ENCODE results near the gene STH.

The STH gene

GRCh38 chr17:46044989-46045388, 45.9 kb downstream of the STH start:
- H3K4me1 ChIP-seq (ENCODE audit: control insufficient read depth, insufficient read depth, low read length, unreplicated experiment): peaks cover 4% of the 10 kb centered on the region
- no peak overlapping the region for H2AFZ ChIP-seq (ENCODE audit: low read length, unreplicated experiment)
- peaks cover 28% of the 10 kb centered on the region for H3K36me3 ChIP-seq (ENCODE audit: insufficient read depth, low read length)
- peaks cover 14% of the 10 kb centered on the region for H3K79me2 ChIP-seq (ENCODE audit: control insufficient read depth, insufficient read depth, low read length, unreplicated experiment)
- H3K27me3 ChIP-seq (ENCODE audit: insufficient read depth, low read length): no peaks in the 10 kb centered on the region
- no peak overlapping the region for H3K27ac ChIP-seq (ENCODE audit: low read depth, low read length)
- H3K4me3 ChIP-seq (ENCODE audit: low read depth, low read length): no peak overlapping the region

GRCh38 chr17:46045639-46046038, 46.6 kb downstream of the STH start:
- Histone ChIP-seq H3K27ac (ENCODE audit: low read depth, low read length) (no peak overlapping the region), H3K4me1 (ENCODE audit: control insufficient read depth, insufficient read depth, low read length, unreplicated experiment) (peaks cover 4% of the 10 kb centered on the region), H3K36me3 (ENCODE audit: insufficient read depth, low read length) (peaks cover 30% of the 10 kb centered on the region), H2AFZ (ENCODE audit: low read length, unreplicated experiment) (no peak overlapping the region), H3K4me3 (ENCODE audit: low read depth, low read length) (no peak overlapping the region), H3K27me3 (ENCODE audit: insufficient read depth, low read length) (no peaks in the 10 kb centered on the region), H3K79me2 (ENCODE audit: control insufficient read depth, insufficient read depth, low read length, unreplicated experiment) (peaks cover 14% of the 10 kb centered on the region)

- H3K79me2 ChIP-seq (ENCODE audit: control insufficient read depth, insufficient read depth, low read length, unreplicated experiment): peaks cover 25% of the 10 kb centered on the region
- H3K27me3 ChIP-seq (ENCODE audit: insufficient read depth, low read length): no peaks in the 10 kb centered on the region
- peak overlapping the region; percentile 40 for H3K27ac ChIP-seq (ENCODE audit: low read depth, low read length)
- H3K4me3 ChIP-seq (ENCODE audit: low read depth, low read length): no peak overlapping the region
- peaks cover 6% of the 10 kb centered on the region for H3K4me1 ChIP-seq (ENCODE audit: control insufficient read depth, insufficient read depth, low read length, unreplicated experiment)
- no peak overlapping the region for H2AFZ ChIP-seq (ENCODE audit: low read length, unreplicated experiment)
- H3K36me3 ChIP-seq (ENCODE audit: insufficient read depth, low read length): peaks cover 43% of the 10 kb centered on the region
Observed at GRCh38 chr17:46046957-46047356, 47.9 kb downstream of the STH start.

- Histone ChIP-seq H3K79me2 (ENCODE audit: control insufficient read depth, insufficient read depth, low read length, unreplicated experiment) (peaks cover 24% of the 10 kb centered on the region), H3K4me3 (ENCODE audit: low read depth, low read length) (no peak overlapping the region), H3K27me3 (ENCODE audit: insufficient read depth, low read length) (no peaks in the 10 kb centered on the region), H3K36me3 (ENCODE audit: insufficient read depth, low read length) (peaks cover 44% of the 10 kb centered on the region), H3K27ac (ENCODE audit: low read depth, low read length) (peak overlapping the region; percentile 40; the same call in 1 of the 2 replicates), H3K4me1 (ENCODE audit: control insufficient read depth, insufficient read depth, low read length, unreplicated experiment) (peaks cover 7% of the 10 kb centered on the region), H2AFZ (ENCODE audit: low read length, unreplicated experiment) (no peak overlapping the region)
Observed at GRCh38 chr17:46047398-46047797, 48.3 kb downstream of the STH start.

GRCh38 chr17:46047856-46048255, 48.8 kb downstream of the STH start:
- Histone ChIP-seq H2AFZ (ENCODE audit: low read length, unreplicated experiment) (no peak overlapping the region), H3K4me3 (ENCODE audit: low read depth, low read length) (no peak overlapping the region), H3K27ac (ENCODE audit: low read depth, low read length) (no peak overlapping the region), H3K79me2 (ENCODE audit: control insufficient read depth, insufficient read depth, low read length, unreplicated experiment) (peaks cover 21% of the 10 kb centered on the region), H3K27me3 (ENCODE audit: insufficient read depth, low read length) (no peaks in the 10 kb centered on the region), H3K4me1 (ENCODE audit: control insufficient read depth, insufficient read depth, low read length, unreplicated experiment) (peaks cover 7% of the 10 kb centered on the region), H3K36me3 (ENCODE audit: insufficient read depth, low read length) (peaks cover 41% of the 10 kb centered on the region)
